H1 (cell line): ENCODE measurements around the gene GUCY1B1. TPM values are rescaled to one million over a fixed set of nuclear protein-coding genes. Genes with fewer than 3 reads are reported as not detected.

Experiments used
- CTCF ChIA-PET: fragments of 300-600 bp; sonication (Branson Sonifier 250); formaldehyde crosslinking; loops from one replicate; lab custom pipeline; 2021; ENCODE audit not compliant: partially characterized antibody; lab: Charles Lee
- POLR2A ChIA-PET: fragments of 300-600 bp; sonication (Branson Sonifier 250); formaldehyde crosslinking; loops from one replicate; lab custom pipeline; 2021; ENCODE audit warnings: inconsistent platforms; ENCODE audit not compliant: partially characterized antibody; lab: Charles Lee
- DNase-seq, 2 experiments: peaks; one replicate each; pipeline versions ENCODE4 v3.0.0 to v3.0.0-alpha.2; 2010 to 2022; ENCODE audit warnings: low spot score in 2 of 2, low read depth in 1 of 2, mixed read lengths in 1 of 2
- FAIRE-seq: peaks from 2 replicates; lab custom pipeline; 2011; peaks lifted over from hg19 to GRCh38; lab: Jason Lieb, UNC
- H2AFZ ChIP-seq: 2 replicates; pipeline ENCODE4 v1.8.1; 2012; ENCODE audit warnings: low read length, inconsistent platforms
- H2AK5ac ChIP-seq: 2 replicates; pipeline ENCODE4 v1.6.1; 2013; ENCODE audit warnings: low read depth, low read length
- H2BK120ac ChIP-seq: replicated peaks from 2 replicates; pipeline ENCODE3; 2013; ENCODE audit warnings: low read depth, low read length, inconsistent platforms
- H2BK12ac ChIP-seq: 2 replicates; pipeline ENCODE4 v1.6.1; 2013; ENCODE audit warnings: low read depth, low read length
- H2BK15ac ChIP-seq: 2 replicates; pipeline ENCODE4 v1.6.1; 2013; ENCODE audit warnings: low read length
- H2BK20ac ChIP-seq: 2 replicates; pipeline ENCODE4 v1.6.1; 2013; ENCODE audit warnings: low read length
- H2BK5ac ChIP-seq: 2 replicates; pipeline ENCODE4 v1.6.1; 2013; ENCODE audit warnings: low read depth, low read length
- H3K14ac ChIP-seq: 2 replicates; pipeline ENCODE4 v1.6.1; 2013; ENCODE audit warnings: inconsistent platforms; ENCODE audit not compliant: insufficient read length
- H3K18ac ChIP-seq: 2 replicates; pipeline ENCODE4 v1.6.1; 2013; ENCODE audit warnings: low read length; ENCODE audit errors: extremely low read depth
- H3K23ac ChIP-seq: 2 replicates; pipeline ENCODE4 v1.6.1; 2013; ENCODE audit warnings: inconsistent platforms; ENCODE audit not compliant: insufficient read length
- H3K23me2 ChIP-seq: 2 replicates; pipeline ENCODE4 v1.6.1; 2013; ENCODE audit warnings: low read depth, low read length
- H3K27ac ChIP-seq: 2 replicates; pipeline ENCODE4 v1.6.1; 2011; ENCODE audit warnings: low read depth, low read length, inconsistent platforms
- H3K27me3 ChIP-seq, 4 experiments: replicated peaks in 1 of 4; 1 replicate in 1 of 4; 2 replicates in 3 of 4; pipeline versions ENCODE4 v1.6.1 to v1.8.1; 2011 to 2013; ENCODE audit warnings: low read length in 3 of 4, mild to moderate bottlenecking in 3 of 4, inconsistent platforms in 2 of 4, mixed read lengths in 2 of 4, moderate library complexity in 1 of 4; ENCODE audit not compliant: control insufficient read depth in 3 of 4, insufficient read depth in 3 of 4; ENCODE audit errors: extremely low read depth in 1 of 4
- H3K36me3 ChIP-seq, 4 experiments: 2 replicates each; pipeline versions ENCODE4 v1.6.1 to v1.8.1; 2011 to 2013; ENCODE audit warnings: mild to moderate bottlenecking in 4 of 4, low read length in 3 of 4, moderate library complexity in 2 of 4, control low read depth in 1 of 4, inconsistent platforms in 1 of 4; ENCODE audit not compliant: insufficient read depth in 4 of 4, control insufficient read depth in 2 of 4
- H3K4ac ChIP-seq: replicated peaks from 2 replicates; pipeline ENCODE3; 2013; ENCODE audit warnings: low read length, low read depth, mixed read lengths, inconsistent platforms; ENCODE audit not compliant: insufficient read length
- H3K4me1 ChIP-seq, 4 experiments: replicated peaks in 1 of 4; 1 replicate in 1 of 4; 2 replicates in 3 of 4; pipeline versions ENCODE4 v1.6.1 to v1.8.1; 2011 to 2013; ENCODE audit warnings: low read length in 3 of 4, inconsistent platforms in 2 of 4, mixed read lengths in 1 of 4; ENCODE audit not compliant: insufficient read depth in 4 of 4, control insufficient read depth in 3 of 4
- H3K4me2 ChIP-seq, 2 experiments: 2 replicates each; pipeline versions ENCODE4 v1.6.1 to v1.8.1; 2011 to 2013; ENCODE audit warnings: low read depth in 2 of 2, low read length in 2 of 2, control low read depth in 1 of 2, inconsistent platforms in 1 of 2, mild to moderate bottlenecking in 1 of 2; ENCODE audit not compliant: insufficient read depth in 1 of 2
- H3K4me3 ChIP-seq, 4 experiments: fragments of 200-600, 300-600 bp in 1 of 4; sonication (generic), shearing (Covaris generic), sonication (Bioruptor Twin) in 1 of 4; 2 replicates each; pipeline versions ENCODE4 v1.5.1 to v1.8.1; 2011 to 2016; ENCODE audit warnings: low read length in 4 of 4, low read depth in 3 of 4, control low read depth in 2 of 4, inconsistent platforms in 2 of 4, mild to moderate bottlenecking in 2 of 4, mixed read lengths in 1 of 4, moderate library complexity in 1 of 4; ENCODE audit not compliant: insufficient read depth in 2 of 4; ENCODE audit errors: extremely low read depth in 1 of 4
- H3K56ac ChIP-seq: replicated peaks from 2 replicates; pipeline ENCODE3; 2013; ENCODE audit warnings: low read depth, mild to moderate bottlenecking, mixed read lengths, low read length, inconsistent platforms; ENCODE audit not compliant: insufficient read length
- H3K79me1 ChIP-seq: 2 replicates; pipeline ENCODE4 v1.6.1; 2013; ENCODE audit warnings: low read depth, low read length, control low read depth
- H3K79me2 ChIP-seq, 2 experiments: 2 replicates each; pipeline versions ENCODE4 v1.6.1 to v1.8.1; 2012 to 2013; ENCODE audit warnings: low read length in 2 of 2, mild to moderate bottlenecking in 2 of 2, inconsistent platforms in 1 of 2; ENCODE audit not compliant: insufficient read depth in 2 of 2, control insufficient read depth in 1 of 2
- H3K9ac ChIP-seq, 4 experiments: replicated peaks in 1 of 4; 1 replicate in 1 of 4; 2 replicates in 3 of 4; pipeline versions ENCODE4 v1.6.1 to v1.8.1; 2011 to 2013; ENCODE audit warnings: low read depth in 3 of 4, low read length in 3 of 4, control low read depth in 2 of 4, mild to moderate bottlenecking in 2 of 4, moderate library complexity in 2 of 4, inconsistent platforms in 1 of 4; ENCODE audit errors: extremely low read depth in 1 of 4
- H3K9me3 ChIP-seq, 2 experiments: 2 replicates each; pipeline versions ENCODE4 v1.6.1 to v1.8.1; 2012 to 2013; ENCODE audit warnings: mild to moderate bottlenecking in 2 of 2, moderate library complexity in 2 of 2, control low read depth in 1 of 2, inconsistent platforms in 1 of 2, low read depth in 1 of 2, low read length in 1 of 2, mixed read lengths in 1 of 2; ENCODE audit not compliant: insufficient read depth in 2 of 2
- H4K20me1 ChIP-seq, 2 experiments: replicated peaks in 1 of 2; 2 replicates each; pipeline versions ENCODE3 to v1.8.1; 2011 to 2013; ENCODE audit warnings: inconsistent platforms in 2 of 2, low read length in 2 of 2, mild to moderate bottlenecking in 1 of 2; ENCODE audit not compliant: insufficient read depth in 2 of 2, control insufficient read depth in 1 of 2
- H4K5ac ChIP-seq: 2 replicates; pipeline ENCODE4 v1.6.1; 2013; ENCODE audit warnings: low read length, low read depth, mixed read lengths, inconsistent platforms; ENCODE audit not compliant: insufficient read length
- H4K8ac ChIP-seq: 2 replicates; pipeline ENCODE4 v1.8.0; 2013; ENCODE audit warnings: mild to moderate bottlenecking, moderate library complexity, low read length, inconsistent platforms; ENCODE audit not compliant: insufficient read depth; ENCODE audit errors: extremely low read depth
- H4K91ac ChIP-seq: replicated peaks from 2 replicates; pipeline ENCODE3; 2013; ENCODE audit warnings: low read length, mixed read lengths, inconsistent platforms; ENCODE audit not compliant: insufficient read length
- CEBPB ChIP-seq: IDR thresholded peaks from 2 replicates; pipeline ENCODE4 v1.6.1; 2012; ENCODE audit warnings: low read depth, low read length
- PHF8 ChIP-seq: fragments of 200-600 bp; sonication (generic); conservative IDR thresholded peaks from 2 replicates; pipeline ENCODE4 v1.7.1; 2012; ENCODE audit warnings: low read depth, mild to moderate bottlenecking, inconsistent platforms, low read length, moderate library complexity
- SAP30 ChIP-seq: fragments of 300-600 bp; sonication (generic); IDR thresholded peaks from 2 replicates; pipeline ENCODE4 v1.7.1; 2012; ENCODE audit warnings: low read length, moderate library complexity, mild to moderate bottlenecking, inconsistent platforms; ENCODE audit not compliant: insufficient read depth, insufficient replicate concordance
- SP4 ChIP-seq: IDR thresholded peaks from 2 replicates; pipeline ENCODE4 v1.6.1; 2012; ENCODE audit warnings: low read length, inconsistent platforms
- TAF7 ChIP-seq: optimal IDR thresholded peaks from 2 replicates; pipeline ENCODE3; 2011; ENCODE audit warnings: low read depth, mild to moderate bottlenecking, inconsistent platforms, low read length, moderate library complexity, borderline replicate concordance
- WGBS, 2 experiments: shearing (Covaris generic) in 1 of 2; methylation state at CpG; one replicate each; pipeline versions ENCODE4 v1.1.6 to v1.1.7; 2013 to 2015; ENCODE audit warnings: low lambda C conversion rate in 2 of 2, mixed read lengths in 2 of 2, inconsistent platforms in 1 of 2, low coverage in 1 of 2, missing lambda C conversion rate in 1 of 2; ENCODE audit not compliant: insufficient replicate concordance in 2 of 2, insufficient coverage in 1 of 2, insufficient read length in 1 of 2; ENCODE audit errors: extremely low coverage in 1 of 2, missing lambda C conversion rate in 1 of 2; 5-methylcytosine and 5-hydroxymethylcytosine counted together
- polyA plus RNA-seq, 7 experiments: library from polyadenylated mRNA; depleted of rRNA in 3 of 7; stranded (reverse) in 5 of 7; unstranded in 2 of 7; fragments of >200 nt in 5 of 7; fragments of 200-250 nt in 2 of 7; gene quantifications; 1 replicate in 5 of 7; 2 replicates in 1 of 7; 4 replicates in 1 of 7; pipeline versions ENCODE4 v1.2.1 to v1.2.3, GENCODE V29; 2011 to 2013; ENCODE audit warnings: missing spikeins in 2 of 7, mixed read lengths in 2 of 7
- total RNA-seq: library from RNA; stranded (reverse); fragmentation: NEBNext Ultra II Directional; extraction: Animal tissue kit (Norgen Biotek cat#: 25700); gene quantifications from 2 replicates; pipeline ENCODE4 v1.2.1, GENCODE V29; 2021

GUCY1B1 gene
- total and polyA plus RNA-seq, 2 of the 8 experiments (the other 6 are each of a cell fraction or from before 2014, with no cell fraction given): 1.5 to 2.9 TPM

GRCh38 chr4:155781249-155781831, 22.5 kb downstream of the GUCY1B1 start:
- H2AFZ ChIP-seq: no peak overlapping the region
- WGBS, 2 experiments: 87% methylated on average over 4 of the region's 4 CpGs; no CpG with 5 or more reads in 1 of the 2 experiments
- H2BK5ac ChIP-seq: no peak overlapping the region
- no peaks in the 10 kb centered on the region for H3K79me1 ChIP-seq
- no peak overlapping the region for H2BK12ac ChIP-seq
- ChIA-PET POLR2A (no interaction called here), CTCF (interaction anchor here (0.6 to 3.2 kb wide), 2 partner anchors 15 to 33 kb away, joined by 3 to 13 read pairs; no protein-coding TSS in a partner anchor)
- no peak overlapping the region for H3K4me2 ChIP-seq
- no peak overlapping the region for H3K27ac ChIP-seq
- H2AK5ac ChIP-seq: no peak overlapping the region
- H3K56ac ChIP-seq: no peak overlapping the region
- no peak overlapping the region for H3K4me3 ChIP-seq
- H3K18ac ChIP-seq: no peak overlapping the region
- H3K23ac ChIP-seq: no peak overlapping the region
- H4K20me1 ChIP-seq: no peaks in the 10 kb centered on the region
- no peak overlapping the region for H3K14ac ChIP-seq
- no peaks in the 10 kb centered on the region for H3K9me3 ChIP-seq
- H4K5ac ChIP-seq: no peak overlapping the region
- H4K8ac ChIP-seq: no peak overlapping the region
- 0 out of 2 replicates have a peak, but pooled peaks cover 1% of the 10 kb centered on the region for H3K23me2 ChIP-seq
- H3K79me2 ChIP-seq: no peaks in the 10 kb centered on the region
- no peak overlapping the region for H3K4ac ChIP-seq
- no peak overlapping the region for H2BK20ac ChIP-seq
- no peak overlapping the region for H4K91ac ChIP-seq
- H2BK120ac ChIP-seq: no peak overlapping the region
- H2BK15ac ChIP-seq: no peak overlapping the region
- 0 out of 7 replicates have a peak, but pooled peaks cover 0 to 2% (median 0%) of the 10 kb centered on the region in 4 experiments for H3K4me1 ChIP-seq
- no peak overlapping the region for H3K9ac ChIP-seq
- H3K27me3 ChIP-seq: no peaks in the 10 kb centered on the region
- DNase-seq: no peak
- no peak for FAIRE-seq
- H3K36me3 ChIP-seq: no peaks in the 10 kb centered on the region
- TF ChIP-seq TAF7: no peak
- TF ChIP-seq CEBPB: no peak
- TF ChIP-seq SAP30: no peak
- no peak for TF ChIP-seq PHF8
- TF ChIP-seq SP4: no peak
